22Rv1 (cell line): ENCODE results near the gene SYTL2.

Source experiments
- H3K27ac ChIP-seq: fragments of 450-650 bp; 2 replicates; pipeline ENCODE4 v1.5.1; 2017
- CTCF ChIP-seq: fragments of 450-650 bp; IDR thresholded peaks from 2 replicates; pipeline ENCODE4 v1.5.1; 2017; ENCODE audit warnings: mild to moderate bottlenecking
- ZFX ChIP-seq: fragments of 450-650 bp; IDR thresholded peaks from 2 replicates; pipeline ENCODE4 v1.6.1; 2017; ENCODE audit warnings: antibody characterized with exemption, borderline replicate concordance

SYTL2 gene

GRCh38 chr11:85766721-85767161 is 44.2 kb downstream of the SYTL2 start:
- no peak overlapping the region for H3K27ac ChIP-seq
- TF ChIP-seq CTCF (no peak), ZFX (no peak)

- TF ChIP-seq ZFX (no peak), CTCF (no peak)
- no peak overlapping the region for H3K27ac ChIP-seq
These were observed 46.1 kb downstream of the SYTL2 start for GRCh38 chr11:85764796-85765195.

GRCh38 chr11:85762226-85762625 is 48.7 kb downstream of the SYTL2 start:
- H3K27ac ChIP-seq = no peak overlapping the region
- no peak for TF ChIP-seq CTCF

- TF ChIP-seq CTCF (no peak), ZFX (no peak)
- H3K27ac ChIP-seq = no peak overlapping the region
These were observed 51.0 kb downstream of the SYTL2 start for GRCh38 chr11:85759915-85760314.

- no peak for TF ChIP-seq CTCF
- no peak for TF ChIP-seq ZFX
- no peak overlapping the region for H3K27ac ChIP-seq
These were observed 52.4 kb downstream of the SYTL2 start for GRCh38 chr11:85758480-85759039.

GRCh38 chr11:85758026-85758425 is 52.9 kb downstream of the SYTL2 start:
- no peak overlapping the region for H3K27ac ChIP-seq
- TF ChIP-seq ZFX = no peak
- no peak for TF ChIP-seq CTCF

GRCh38 chr11:85756401-85757200 is 54.3 kb downstream of the SYTL2 start:
- no peak overlapping the region for H3K27ac ChIP-seq
- no peak for TF ChIP-seq ZFX
- no peak for TF ChIP-seq CTCF
